C4-2B (cell line): ENCODE data around the gene ACTR3C.

Source experiments
- CTCF ChIP-seq: fragments of 450-650 bp; conservative IDR thresholded peaks from 2 replicates; pipeline ENCODE4 v1.5.1; 2017; ENCODE audit warnings: mild to moderate bottlenecking
- ZFX ChIP-seq: fragments of 450-650 bp; IDR thresholded peaks from 2 replicates; pipeline ENCODE4 v1.6.1; 2017

- TF ChIP-seq CTCF (no peak), ZFX (no peak)
Observed at GRCh38 chr7:150371131-150371995, 48.0 kb upstream of the ACTR3C start.
